KG1 (cell line): ENCODE results near the gene MAP1LC3B2.

Experiments
- DNase-seq: peaks from one replicate; lab custom pipeline; 2025; lab: John Stamatoyannopoulos, UW

MAP1LC3B2 gene

DNA sequence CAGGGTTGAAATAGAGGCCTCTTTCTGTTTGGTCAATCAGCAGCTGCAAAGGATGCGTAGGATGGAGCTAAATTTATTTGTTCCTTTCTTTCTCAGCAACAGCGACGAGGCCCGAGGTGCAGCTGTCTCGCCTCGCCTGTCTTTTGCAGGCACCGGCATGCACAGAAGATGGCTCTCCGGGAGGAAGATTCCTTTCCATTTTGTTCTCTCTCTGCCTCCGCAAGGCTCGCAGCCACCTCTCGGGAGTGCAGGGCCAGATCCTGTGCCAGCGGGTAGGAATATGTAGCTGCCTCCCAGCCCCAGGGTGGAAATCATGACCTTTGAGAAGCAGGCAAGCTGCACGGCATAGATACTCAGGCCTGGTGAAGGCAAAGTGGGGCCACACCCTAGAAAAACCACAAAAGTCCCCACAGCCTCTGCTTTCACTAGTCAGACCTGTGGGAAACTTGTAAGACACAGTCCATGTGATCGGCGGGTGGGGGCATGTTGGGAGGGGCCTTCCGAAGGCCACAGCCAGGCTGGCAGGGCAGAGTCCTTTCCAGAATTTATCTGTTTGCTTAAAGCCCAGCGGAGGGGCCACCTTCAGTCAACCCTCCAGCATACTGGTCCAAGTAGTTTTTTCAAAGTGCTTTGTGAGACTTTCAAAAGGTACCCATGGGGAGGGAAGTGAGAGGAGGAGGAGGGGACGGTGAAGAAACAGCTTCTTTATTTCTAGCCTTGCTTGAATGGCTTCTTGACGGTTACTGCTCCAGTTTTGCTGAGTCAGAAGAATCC is at the start of gene MAP1LC3B2:
TSS of gene MAP1LC3B2 (plus strand) at position 220 of the 774 bp plus-strand sequence. CDS start 16,562 bp downstream, outside the sequence.
- peak; percentile 92 for DNase-seq

DNA sequence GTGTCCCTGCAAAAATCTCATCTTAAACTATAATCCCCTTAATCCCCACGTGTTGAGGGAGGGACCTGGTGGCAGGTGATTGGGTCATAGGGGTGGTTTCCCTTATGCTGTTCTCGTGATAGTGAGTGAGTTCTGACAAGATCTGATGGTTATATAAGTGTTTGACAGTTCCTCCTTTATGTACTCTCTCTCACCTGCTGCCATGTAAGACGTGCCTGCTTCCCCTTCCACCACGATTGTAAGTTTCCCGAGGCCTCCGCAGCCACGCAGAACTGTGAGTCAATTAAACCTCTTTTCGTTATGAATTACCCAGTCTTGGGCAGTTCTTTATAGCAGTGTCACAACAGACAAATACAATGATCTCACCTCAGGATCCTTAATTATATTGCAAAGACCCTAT is 45.2 kb upstream of the MAP1LC3B2 start:
- DNase-seq = no peak

GRCh38 chr12:116515684-116516083 is 43.5 kb upstream of the MAP1LC3B2 start:
- no peak for DNase-seq

- DNase-seq = no peak
Observed at GRCh38 chr12:116516657-116517056, 42.5 kb upstream of the MAP1LC3B2 start.

- DNase-seq = no peak
Observed at GRCh38 chr12:116517431-116518045, 41.6 kb upstream of the MAP1LC3B2 start.

- no peak for DNase-seq
Observed at GRCh38 chr12:116520225-116520760, 38.9 kb upstream of the MAP1LC3B2 start.

DNA sequence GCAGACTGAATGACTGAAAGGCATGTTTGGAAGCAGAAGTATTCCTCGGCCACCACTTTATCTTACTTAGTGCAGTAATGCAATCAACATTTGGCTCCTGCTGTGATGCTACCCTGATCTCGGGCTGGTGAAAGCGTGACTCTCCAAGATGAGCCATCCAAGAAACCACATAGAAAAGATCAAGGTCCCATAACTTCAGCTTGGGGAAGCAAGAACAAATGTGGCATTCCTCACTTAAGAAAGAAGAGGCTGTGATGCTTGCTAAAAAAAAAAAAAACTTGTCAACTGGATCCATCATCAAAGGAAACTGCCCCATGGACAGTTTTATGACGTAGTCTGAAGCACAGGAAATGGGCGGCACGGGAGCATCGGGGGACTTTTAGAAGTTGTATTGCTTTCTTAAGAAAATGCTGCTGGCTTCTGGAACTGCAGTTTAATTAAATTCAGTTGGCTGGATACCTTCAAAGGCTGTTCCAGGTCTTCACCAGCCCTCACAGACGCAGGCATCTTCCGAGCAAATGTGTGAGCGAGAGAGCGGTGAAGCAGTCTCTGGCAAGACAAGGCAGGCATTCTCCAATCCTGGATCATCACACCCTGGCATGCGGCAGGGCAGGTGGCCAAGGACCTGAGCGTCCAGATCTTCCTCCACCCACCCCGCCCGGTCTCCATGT is 38.2 kb upstream of the MAP1LC3B2 start:
- no peak for DNase-seq

DNA sequence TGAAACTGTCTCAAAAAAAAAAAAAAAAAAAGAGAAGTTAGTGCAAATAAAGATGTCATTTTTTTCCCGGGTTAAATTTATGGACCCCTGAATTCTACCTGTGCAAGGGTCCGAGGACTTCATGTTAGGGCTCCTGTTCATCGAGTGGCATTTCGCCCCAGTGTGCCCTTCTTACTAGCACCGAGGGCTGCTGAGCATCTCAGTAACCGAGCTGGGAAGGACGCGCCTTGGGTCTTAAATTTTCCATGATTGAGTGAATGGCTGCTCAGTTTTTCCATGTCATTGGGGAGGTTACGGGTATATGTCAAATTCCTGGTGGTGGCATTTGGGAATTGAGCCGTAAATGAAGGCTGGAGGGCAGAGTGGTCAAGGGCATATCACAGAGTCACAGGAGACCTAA is 34.9 kb upstream of the MAP1LC3B2 start:
- DNase-seq = no peak

DNA sequence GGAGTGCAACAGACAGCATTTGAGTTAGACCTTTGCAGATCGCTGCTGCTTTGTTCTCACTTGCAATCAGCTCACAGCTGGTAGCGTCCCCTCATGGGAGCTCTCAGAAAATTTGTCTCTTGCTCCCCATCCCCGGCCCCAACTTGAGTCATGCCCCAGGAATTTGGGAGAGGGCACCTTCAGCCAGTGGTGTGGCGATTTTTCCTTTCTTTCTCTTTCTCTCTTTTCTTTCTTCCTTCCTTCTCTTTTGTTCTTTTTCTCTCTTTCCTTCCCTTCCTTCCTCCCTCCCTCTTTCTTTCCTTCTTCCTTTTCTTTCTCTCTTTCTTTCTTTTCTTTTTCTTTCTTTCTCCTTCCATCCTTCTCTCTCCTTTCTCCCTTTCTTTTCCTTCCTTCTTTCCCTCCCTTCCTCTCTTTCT is 34.2 kb upstream of the MAP1LC3B2 start:
- DNase-seq = no peak

- DNase-seq = no peak
Observed at GRCh38 chr12:116525418-116526001, 33.7 kb upstream of the MAP1LC3B2 start.

- no peak for DNase-seq
Observed at GRCh38 chr12:116528065-116528464, 31.1 kb upstream of the MAP1LC3B2 start.

DNA sequence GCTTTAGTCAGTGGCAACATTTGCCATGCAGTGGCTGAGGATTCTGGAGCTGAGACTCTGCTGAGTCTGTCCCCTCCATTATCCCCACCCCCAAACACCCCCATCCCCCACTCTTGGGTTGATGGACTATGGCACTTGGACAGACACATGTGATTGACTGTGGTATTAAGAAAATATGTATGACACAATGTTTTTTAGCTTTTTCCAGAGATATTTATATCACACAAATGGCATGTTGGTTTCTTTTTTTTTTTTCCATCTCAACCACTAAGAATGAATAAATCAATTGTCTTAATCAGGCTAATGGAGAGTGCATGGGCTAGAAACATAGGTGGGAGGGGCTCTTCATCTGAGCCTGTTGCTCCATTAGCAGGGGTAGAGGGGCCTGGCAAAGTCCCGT is 30.7 kb upstream of the MAP1LC3B2 start:
- DNase-seq = no peak

- DNase-seq = no peak
Observed at GRCh38 chr12:116529048-116529447, 30.1 kb upstream of the MAP1LC3B2 start.

DNA sequence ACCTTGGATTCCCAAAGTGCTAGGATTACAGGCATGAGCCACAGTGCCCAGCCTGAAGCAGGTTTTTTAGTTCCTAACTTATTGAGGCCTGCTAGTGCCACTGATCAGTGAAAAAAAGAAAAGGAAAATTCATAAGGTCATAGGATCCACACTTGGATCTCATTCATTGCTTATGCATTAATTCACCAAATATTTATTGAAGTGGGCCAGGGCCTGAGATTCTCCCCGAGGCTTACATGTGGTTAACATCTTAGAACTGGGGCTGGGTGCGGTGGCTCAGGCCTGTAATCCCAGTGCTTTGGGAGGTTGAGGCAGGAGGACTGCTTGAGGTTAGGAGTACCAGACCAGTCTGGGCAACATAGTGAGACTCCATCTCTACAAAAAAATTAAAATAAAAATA is 29.5 kb upstream of the MAP1LC3B2 start:
- no peak for DNase-seq

DNA sequence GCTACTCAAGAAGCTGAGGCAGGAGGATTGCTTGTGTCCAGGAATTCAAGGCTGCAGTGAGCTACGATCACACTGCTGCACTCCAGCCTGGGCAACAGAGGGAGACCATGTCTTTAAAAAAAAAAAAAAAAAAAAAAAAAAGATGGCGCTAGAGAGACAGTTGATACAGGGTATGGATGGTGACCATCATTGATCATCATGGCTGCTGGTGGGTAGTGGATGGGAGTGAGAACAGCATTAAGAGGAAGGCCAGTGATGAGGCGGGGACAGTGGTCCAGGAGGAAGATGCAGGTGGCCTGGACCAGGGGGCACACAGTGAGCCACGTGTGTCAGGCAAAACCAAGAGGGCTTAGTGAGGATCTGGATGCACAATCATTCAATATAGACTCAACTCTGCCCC is 26.8 kb upstream of the MAP1LC3B2 start:
- no peak for DNase-seq

- DNase-seq = no peak
Observed at GRCh38 chr12:116532986-116533342, 26.2 kb upstream of the MAP1LC3B2 start.

DNA sequence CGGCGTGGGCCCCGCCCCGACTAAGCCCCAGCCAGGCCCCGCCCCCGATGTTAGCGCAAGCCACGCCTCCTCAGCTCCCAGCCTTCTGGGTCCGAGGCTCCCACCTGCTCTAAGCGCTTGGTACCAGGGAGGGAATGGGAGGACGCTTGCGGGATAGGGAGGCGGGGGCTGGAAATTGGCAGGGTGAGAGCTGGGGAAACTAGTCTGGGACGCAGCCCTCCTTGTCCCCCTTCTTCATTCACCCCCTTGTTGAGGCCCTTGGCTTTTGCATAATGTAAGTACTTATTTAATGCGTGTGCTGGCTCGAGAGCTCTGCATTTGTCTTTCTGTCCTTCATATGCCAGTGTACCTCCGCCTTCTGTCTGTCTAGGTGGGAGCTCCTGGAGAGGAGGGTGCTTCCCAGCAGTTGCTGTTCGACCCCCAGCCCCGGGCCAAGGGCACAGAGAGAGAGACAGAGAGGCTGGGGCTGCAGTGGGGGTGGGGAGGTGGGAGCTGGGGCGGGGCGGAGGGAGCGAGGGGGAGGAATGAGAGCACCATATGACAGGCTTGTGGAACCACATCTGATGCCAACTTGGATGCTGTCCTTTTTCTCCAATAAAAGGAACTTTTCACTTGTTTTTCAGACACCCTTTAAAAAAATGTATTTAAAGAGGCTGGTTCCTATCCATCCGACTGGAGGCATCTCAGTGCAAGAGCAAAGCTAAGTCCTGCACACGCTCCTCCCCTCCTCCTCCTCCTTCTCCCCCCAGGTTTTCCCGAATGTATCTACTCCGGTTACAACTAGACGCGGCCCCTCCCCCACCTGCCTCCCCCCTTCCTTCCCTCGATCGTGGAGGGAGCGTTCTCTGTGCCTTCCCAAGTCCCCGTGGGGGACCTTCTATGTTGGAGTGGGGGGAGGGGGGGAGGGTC is 25.6 kb upstream of the MAP1LC3B2 start:
- peak; percentile 61 for DNase-seq

DNA sequence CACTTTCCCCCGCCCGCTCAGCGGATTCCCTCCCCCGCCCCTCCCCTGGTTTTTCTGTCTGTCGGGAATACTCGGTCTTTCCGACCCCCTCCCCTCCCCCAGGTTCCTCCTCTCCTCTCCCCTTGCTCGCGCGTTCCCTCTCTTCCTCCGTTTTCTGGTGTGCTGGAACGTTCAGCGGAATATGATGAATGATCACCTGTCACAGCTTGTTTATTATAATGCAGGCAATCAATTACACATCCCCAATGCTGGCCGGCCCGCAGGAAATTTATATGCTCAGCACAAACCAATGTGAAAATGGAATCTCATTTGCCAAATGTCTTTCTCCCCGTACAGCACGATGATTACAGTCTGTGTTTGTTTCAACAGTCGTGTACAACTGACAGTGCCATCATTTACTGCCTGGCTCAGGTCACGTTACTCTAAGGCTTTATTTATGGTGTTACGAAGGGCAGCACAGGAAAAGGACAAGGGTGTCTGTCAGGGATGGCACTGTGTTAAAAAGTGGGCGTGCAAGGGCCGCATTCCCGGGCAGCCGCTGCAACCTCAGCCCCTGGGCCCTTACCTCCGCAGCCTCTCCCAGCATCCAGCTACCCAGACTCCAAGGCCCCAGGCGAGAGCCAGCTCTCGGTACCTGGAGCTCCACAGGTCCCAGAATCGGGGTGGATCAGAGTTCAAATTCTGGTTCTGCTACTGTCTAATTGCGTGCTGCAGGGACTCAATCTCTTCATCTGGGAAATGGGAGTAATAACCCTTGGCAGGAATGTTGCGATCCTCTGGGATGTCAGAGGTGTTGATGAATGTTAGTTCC is 24.7 kb upstream of the MAP1LC3B2 start:
- DNase-seq = no peak

- DNase-seq = no peak
Observed at GRCh38 chr12:116535241-116535640, 23.9 kb upstream of the MAP1LC3B2 start.

- no peak for DNase-seq
Observed at GRCh38 chr12:116537101-116537904, 21.9 kb upstream of the MAP1LC3B2 start.
